GM21737 (cell line): Measurements from ENCODE around the gene ZNF200.

Experiments used
- ATAC-seq: cut with Tn5 transposase; IDR thresholded peaks from one replicate; pipeline ENCODE4 v1.9.1; 2021; ENCODE audit warnings: mild to moderate bottlenecking, moderate library complexity; ENCODE audit not compliant: unreplicated experiment

Gene ZNF200

DNA sequence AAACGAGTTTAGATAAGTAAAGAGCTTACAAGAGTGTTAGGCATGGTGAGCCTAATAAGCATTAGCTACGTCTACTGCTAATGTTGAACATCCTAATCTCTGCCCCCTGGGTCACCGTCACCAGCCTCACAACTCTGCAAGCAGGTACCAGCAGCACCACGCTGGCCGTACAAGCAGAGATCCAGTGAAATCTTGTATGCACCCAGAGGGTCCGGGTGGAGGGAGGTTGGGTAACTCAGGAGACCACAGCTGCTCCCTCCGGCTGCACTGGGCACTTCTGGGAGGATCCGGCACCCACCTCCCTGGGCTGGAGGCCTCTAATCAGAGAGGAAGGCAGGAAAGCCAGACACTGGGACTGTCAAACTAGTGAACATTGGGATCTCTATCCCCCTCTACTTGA, 55.3 kb downstream of the ZNF200 start:
- ATAC-seq = no peak

DNA sequence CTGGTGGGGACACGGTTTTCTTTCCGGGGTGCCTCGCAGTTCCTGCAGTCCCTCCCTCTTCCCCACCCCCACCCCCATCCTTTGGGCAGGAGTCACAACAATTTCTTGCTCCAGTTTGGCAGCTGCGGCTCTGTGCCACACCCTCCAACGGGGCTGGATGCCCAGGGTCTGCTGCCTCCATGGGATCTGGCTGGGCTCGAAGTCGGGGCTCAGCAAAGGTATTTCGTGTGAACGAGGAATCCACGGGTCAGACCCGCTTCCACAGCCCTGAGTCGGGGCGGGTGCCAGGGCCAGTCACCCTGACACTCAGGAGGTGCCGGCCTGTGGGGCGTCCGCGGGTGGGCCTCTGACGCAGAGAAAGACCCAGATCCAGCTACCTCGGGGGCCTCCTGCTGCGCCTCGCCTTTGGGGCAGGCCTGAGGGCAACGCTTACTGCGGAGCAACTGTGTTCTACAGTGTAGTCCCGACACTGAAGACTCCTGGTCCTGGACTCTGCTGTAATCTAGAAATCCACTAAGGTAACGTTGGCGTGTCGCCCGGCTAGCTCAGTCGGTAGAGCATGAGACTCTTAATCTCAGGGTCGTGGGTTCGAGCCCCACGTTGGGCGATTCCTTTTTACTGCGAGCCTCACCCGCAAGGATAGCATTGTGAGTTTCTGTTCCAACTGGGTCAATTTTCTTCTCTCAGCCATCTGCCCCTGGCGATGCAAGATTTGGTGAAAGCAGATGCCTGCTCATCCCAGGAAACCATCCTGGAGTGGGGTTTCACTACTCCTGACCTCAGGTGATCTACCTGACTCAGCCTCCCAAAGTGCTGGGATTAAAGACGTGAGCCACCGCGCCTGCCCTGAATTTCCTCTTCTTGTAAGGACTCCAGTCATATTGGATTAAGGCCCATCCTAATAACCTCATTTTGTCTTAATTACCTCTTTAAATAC, 59.5 kb downstream of the ZNF200 start:
- ATAC-seq = no peak

DNA sequence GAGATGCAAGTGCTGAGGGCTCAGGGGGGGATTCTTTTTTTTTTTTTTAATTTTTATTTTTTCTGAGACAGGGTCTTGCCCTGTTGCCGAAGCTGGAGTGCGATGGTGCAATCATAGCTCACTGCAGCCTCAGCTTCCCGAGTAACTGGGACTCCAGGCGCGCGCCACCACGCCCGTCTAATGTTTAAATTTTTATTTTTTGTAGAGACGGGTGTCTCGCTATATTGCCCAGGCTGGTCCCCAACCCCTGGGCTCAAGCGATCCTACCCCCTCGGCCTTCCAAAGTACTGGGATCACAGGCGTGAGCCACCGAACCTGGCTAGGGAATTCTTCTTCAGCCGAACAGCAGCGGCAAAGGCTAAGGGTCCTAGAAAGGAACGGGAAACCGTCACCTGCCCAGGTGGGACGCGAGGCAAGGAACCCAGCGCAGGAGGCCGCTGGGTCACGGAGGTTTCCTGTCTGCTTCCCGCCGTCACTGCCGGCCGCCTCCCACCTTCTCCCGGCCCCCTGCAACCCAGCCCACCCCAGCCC, 60.3 kb downstream of the ZNF200 start:
- ATAC-seq = no peak

DNA sequence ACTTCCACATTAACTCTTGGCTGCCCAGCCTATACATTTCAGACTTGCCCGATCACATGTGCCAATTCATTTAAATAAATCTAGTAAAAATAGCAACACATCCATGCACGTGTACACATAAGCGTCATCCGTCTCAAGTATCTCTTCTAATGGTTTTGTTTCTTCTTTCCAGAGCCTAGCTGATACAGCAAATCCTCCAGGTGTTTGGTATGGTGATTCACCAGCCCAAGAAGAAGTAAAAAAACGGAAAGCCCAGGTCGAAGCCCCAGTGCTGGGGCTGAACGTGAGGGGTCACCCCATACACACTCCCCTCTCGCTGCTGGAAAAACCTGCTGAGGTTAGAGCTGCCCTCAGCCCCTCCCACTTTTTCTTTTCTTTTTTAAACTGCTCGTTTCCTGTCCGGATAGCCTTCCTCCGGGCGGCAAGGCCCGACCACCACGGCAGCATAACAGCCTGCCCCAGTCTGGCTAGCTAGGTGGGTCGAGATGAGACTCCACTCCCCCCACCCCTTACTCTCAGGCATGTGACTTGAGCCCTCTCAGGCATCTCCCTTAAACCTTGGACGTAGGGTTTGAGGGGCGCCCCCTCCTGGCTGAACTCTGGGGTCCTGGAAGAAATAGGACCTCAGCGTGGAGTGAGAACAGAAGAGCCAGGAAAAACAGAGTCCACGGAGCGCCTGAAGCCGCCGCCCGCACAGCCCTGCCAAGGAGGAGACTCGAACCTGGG, 60.9 kb downstream of the ZNF200 start:
- ATAC-seq = no peak
